ENCODE measurements around the gene ADAMTSL5. TPM values are rescaled to one million over a fixed set of nuclear protein-coding genes. Genes with fewer than 3 reads are reported as not detected.
"Not testable (repeated sequence)": the region's sequence is repeated elsewhere in the genome, so short reads cannot be mapped to it uniquely, and the experiment has no call there.

ADAMTSL5 gene
- total RNA-seq, 5 donors from 2014 or later (not counting 1 experiment from before 2014, with no cell fraction given) = 5.7 to 7.9 (median 6.9) TPM

DNA sequence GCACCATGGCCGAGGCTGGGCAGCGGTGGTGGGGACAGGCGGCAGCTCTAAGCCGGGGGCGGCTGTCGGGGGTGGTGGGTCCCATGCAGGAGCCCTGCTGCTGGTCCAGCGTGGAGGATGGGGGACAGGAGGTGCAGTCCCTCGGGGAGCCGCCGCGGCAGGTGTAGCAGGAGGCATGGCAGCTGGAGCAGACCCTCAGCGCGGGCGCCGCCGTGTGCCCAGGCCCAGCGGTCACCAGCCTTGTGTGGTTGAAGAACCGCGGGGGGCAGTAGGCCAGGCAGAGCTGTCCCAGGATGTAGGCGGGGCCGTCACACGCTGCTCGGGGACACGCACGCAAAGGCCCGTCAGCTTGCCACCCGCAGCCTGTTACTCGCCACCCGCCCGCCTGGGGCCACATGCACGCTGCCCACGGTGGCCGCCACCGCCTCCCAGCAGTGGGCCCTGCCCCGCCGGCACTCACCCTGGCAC is 30.9 kb downstream of the ADAMTSL5 start:
- no peak for ATAC-seq (replicated peaks in 1 of 4)
- no peak overlapping the region for H3K27ac ChIP-seq (ENCODE audit: low read length)
- H3K4me3 ChIP-seq (ENCODE audit: control insufficient read depth in 1 of 2, extremely low read depth in 1 of 2, low read length in 1 of 2) = no peak overlapping the region
- CTCF ChIA-PET = no interaction called here
- Mint-ChIP-seq H3K4me1 (peaks cover 10 to 20% (median 16%) of the 10 kb centered on the region in 3 donors), H3K27me3 (no peaks in the 10 kb centered on the region), H3K4me3 (no peak overlapping the region), H3K27ac (no peak overlapping the region), H3K36me3 (no peaks in the 10 kb centered on the region), H3K9me3 (no peaks in the 10 kb centered on the region)
- no peak for DNase-seq
- no peaks in the 10 kb centered on the region for H3K9me3 ChIP-seq
- H3K4me1 ChIP-seq (ENCODE audit: control insufficient read depth in 1 of 2, extremely low read depth in 1 of 2, insufficient read depth in 2 of 2, low read length in 2 of 2) = peaks cover 4 to 23% of the 10 kb centered on the region in 2 experiments
- POLR2A ChIA-PET = no interaction called here
- H3K36me3 ChIP-seq (ENCODE audit: control insufficient read depth in 2 of 2, extremely low read depth in 1 of 2, insufficient read depth in 1 of 2, low read length in 1 of 2) = no peaks in the 10 kb centered on the region
- WGBS (ENCODE audit: insufficient coverage) = 92% methylated on average over 34 of the region's 36 CpGs
- H3K27me3 ChIP-seq (replicated peaks in 1 of 2; ENCODE audit: control insufficient read depth in 2 of 2, extremely low read depth in 1 of 2, insufficient read depth in 2 of 2, low read length in 1 of 2) = no peaks in the 10 kb centered on the region

DNA sequence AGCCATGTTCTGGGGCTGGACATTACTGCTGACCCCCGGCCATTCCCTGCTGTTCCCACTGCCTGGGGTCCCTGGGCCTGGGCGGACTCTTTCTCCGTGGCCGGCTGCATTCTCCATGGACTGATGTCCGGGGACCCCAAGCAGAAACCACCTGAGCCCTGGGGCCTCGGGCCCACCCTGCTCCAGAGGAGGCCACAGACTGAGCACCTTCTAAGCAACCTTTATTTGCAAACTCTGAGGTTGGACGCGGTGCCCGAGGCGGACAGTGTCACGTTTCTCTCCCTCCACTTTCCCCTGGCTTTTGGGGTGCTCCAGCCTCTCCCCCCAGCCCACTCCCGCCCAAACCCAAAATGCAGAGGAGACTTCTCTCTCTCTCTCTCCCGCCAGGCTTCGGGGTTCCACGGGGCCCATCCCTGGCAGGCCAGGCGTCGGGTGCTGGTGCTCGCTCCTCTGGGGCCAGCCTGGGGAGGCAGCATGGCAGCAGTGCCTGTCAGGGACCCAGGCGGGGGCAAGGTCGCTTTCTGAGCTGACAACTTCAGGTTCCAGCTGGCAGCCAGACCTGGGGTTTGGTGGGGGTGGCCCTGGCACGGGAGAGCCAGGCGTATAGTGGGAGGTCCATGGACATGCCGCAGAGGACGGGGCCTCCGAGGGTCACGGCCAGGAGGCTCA is 31.5 kb downstream of the ADAMTSL5 start:
- Mint-ChIP-seq H3K4me1 (peaks cover 11 to 20% (median 19%) of the 10 kb centered on the region in 3 donors), H3K9me3 (no peaks in the 10 kb centered on the region), H3K27me3 (no peaks in the 10 kb centered on the region), H3K27ac (no peak overlapping the region), H3K36me3 (no peaks in the 10 kb centered on the region), H3K4me3 (no peak overlapping the region)
- 89% methylated on average over 26 of the region's 26 CpGs for WGBS (ENCODE audit: insufficient coverage)
- Histone ChIP-seq H3K4me1 (ENCODE audit: control insufficient read depth in 1 of 2, extremely low read depth in 1 of 2, insufficient read depth in 2 of 2, low read length in 2 of 2) (peaks cover 4 to 26% of the 10 kb centered on the region in 2 experiments), H3K27me3 (replicated peaks in 1 of 2; ENCODE audit: control insufficient read depth in 2 of 2, extremely low read depth in 1 of 2, insufficient read depth in 2 of 2, low read length in 1 of 2) (no peaks in the 10 kb centered on the region), H3K36me3 (ENCODE audit: control insufficient read depth in 2 of 2, extremely low read depth in 1 of 2, insufficient read depth in 1 of 2, low read length in 1 of 2) (peaks cover 0 to 4% of the 10 kb centered on the region in 2 donors), H3K9me3 (no peaks in the 10 kb centered on the region), H3K27ac (ENCODE audit: low read length) (no peak overlapping the region), H3K4me3 (ENCODE audit: control insufficient read depth in 1 of 2, extremely low read depth in 1 of 2, low read length in 1 of 2) (no peak overlapping the region)
- POLR2A ChIA-PET = no interaction called here
- DNase-seq (no peak), ATAC-seq (replicated peaks in 1 of 4) (no peak)
- CTCF ChIA-PET = no interaction called here

- H3K36me3 ChIP-seq (ENCODE audit: control insufficient read depth in 2 of 2, extremely low read depth in 1 of 2, insufficient read depth in 1 of 2, low read length in 1 of 2) = peaks cover 8 to 9% of the 10 kb centered on the region in 2 donors
- ATAC-seq (replicated peaks in 1 of 4) (peak; percentile 94 to 99 (median 96)), DNase-seq (peak; percentile 78 to 93 (median 88))
- peak within 1 kb of the TSS; percentile 72 to 89 for H3K4me3 ChIP-seq (ENCODE audit: control insufficient read depth in 1 of 2, extremely low read depth in 1 of 2, low read length in 1 of 2)
- Mint-ChIP-seq H3K9me3 (no peaks in the 10 kb centered on the region), H3K4me3 (peak within 1 kb of the TSS; percentile 94 to 99 (median 98)), H3K27ac (peak within 1 kb of the TSS; percentile 96 to 98), H3K36me3 (no peaks in the 10 kb centered on the region), H3K4me1 (peaks cover 16 to 20% (median 20%) of the 10 kb centered on the region in 3 donors), H3K27me3 (no peaks in the 10 kb centered on the region)
- peaks cover 4 to 32% of the 10 kb centered on the region in 2 experiments for H3K4me1 ChIP-seq (ENCODE audit: control insufficient read depth in 1 of 2, extremely low read depth in 1 of 2, insufficient read depth in 2 of 2, low read length in 2 of 2)
- no peaks in the 10 kb centered on the region for H3K9me3 ChIP-seq
- H3K27ac ChIP-seq (ENCODE audit: low read length) = peak within 1 kb of the TSS; percentile 70
- CTCF ChIA-PET = interaction anchor here in 1 of 2 donors (0.6 kb wide), 1 partner anchor 175 kb away, joined by 4 read pairs; no protein-coding TSS in a partner anchor
- H3K27me3 ChIP-seq (replicated peaks in 1 of 2; ENCODE audit: control insufficient read depth in 2 of 2, extremely low read depth in 1 of 2, insufficient read depth in 2 of 2, low read length in 1 of 2) = no peaks in the 10 kb centered on the region
- under 1% methylated on average over 64 of the region's 71 CpGs for WGBS (ENCODE audit: insufficient coverage)
- POLR2A ChIA-PET = interaction anchor here in 1 of 2 donors (0.6 kb wide), 1 partner anchor 845 kb away, joined by 5 read pairs; no protein-coding TSS in a partner anchor
Observed at GRCh38 chr19:1478934-1479707, 33.7 kb downstream of the ADAMTSL5 start, which contains the start of gene C19orf25. Gene C19orf25, minus strand, starts transcription at chr19:1479215. Its CDS starts 312 bp downstream, at chr19:1478903.

GRCh38 chr19:1477056-1477455 is 35.8 kb downstream of the ADAMTSL5 start:
- H3K9me3 Mint-ChIP-seq; H3K4me3 ChIP-seq (ENCODE audit: control insufficient read depth in 1 of 2, extremely low read depth in 1 of 2, low read length in 1 of 2); H3K9me3 ChIP-seq; H3K27me3 Mint-ChIP-seq; H3K36me3 Mint-ChIP-seq; ATAC-seq (replicated peaks in 1 of 4); H3K27ac ChIP-seq (ENCODE audit: low read length); H3K27ac Mint-ChIP-seq; DNase-seq; POLR2A ChIA-PET: not testable (repeated sequence)
- Histone ChIP-seq H3K36me3 (ENCODE audit: control insufficient read depth in 2 of 2, extremely low read depth in 1 of 2, insufficient read depth in 1 of 2, low read length in 1 of 2) (peaks cover 8 to 12% of the 10 kb centered on the region in 2 donors), H3K4me1 (ENCODE audit: control insufficient read depth in 1 of 2, extremely low read depth in 1 of 2, insufficient read depth in 2 of 2, low read length in 2 of 2) (peaks cover 4 to 44% of the 10 kb centered on the region in 2 experiments), H3K27me3 (replicated peaks in 1 of 2; ENCODE audit: control insufficient read depth in 2 of 2, extremely low read depth in 1 of 2, insufficient read depth in 2 of 2, low read length in 1 of 2) (peaks cover 0 to 18% of the 10 kb centered on the region in 2 experiments)
- WGBS (ENCODE audit: insufficient coverage) = 90% methylated on average over 4 of the region's 9 CpGs
- CTCF ChIA-PET = interaction anchor here in 1 of 2 donors (0.6 kb wide), 1 partner anchor 35 kb away, joined by 3 read pairs; no protein-coding TSS in a partner anchor
- peaks cover 19 to 29% (median 26%) of the 10 kb centered on the region in 3 donors for H3K4me1 Mint-ChIP-seq
- H3K4me3 Mint-ChIP-seq = peak overlapping the region; percentile 48 to 94 (median 64)

DNA sequence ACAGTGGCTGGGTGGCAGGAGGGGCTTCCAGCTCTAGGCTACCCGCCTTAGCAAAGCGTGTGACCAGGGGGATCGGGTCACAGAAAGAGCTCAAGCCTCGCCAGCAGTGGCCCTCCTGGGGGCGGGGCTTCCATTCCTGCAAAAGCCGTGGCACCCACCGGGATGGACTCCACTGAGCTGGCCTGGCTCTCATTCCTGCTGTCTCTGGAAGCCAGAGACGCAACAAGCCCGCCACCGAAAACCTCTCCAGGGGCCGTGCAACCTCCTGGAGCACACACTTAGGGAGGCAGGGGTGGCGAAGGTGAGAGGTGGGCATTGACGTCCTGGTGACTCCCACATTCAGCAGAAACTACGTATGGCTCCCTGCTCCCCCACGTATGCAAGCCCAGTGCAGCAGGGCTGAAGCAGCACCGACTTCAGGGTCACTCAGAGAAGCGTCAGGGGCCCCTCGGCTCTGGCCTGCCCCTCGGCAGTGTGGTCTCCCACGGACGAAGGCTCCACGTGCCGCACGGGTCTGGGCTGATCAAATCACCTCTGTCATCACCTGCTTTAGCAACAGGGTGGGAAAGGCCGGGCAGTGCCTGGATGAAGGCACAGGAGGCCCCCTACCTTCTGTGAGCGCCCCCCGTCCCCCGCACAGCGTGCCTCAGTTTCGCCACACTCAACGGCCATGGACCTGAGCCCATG is 36.9 kb downstream of the ADAMTSL5 start:
- DNase-seq (no peak), ATAC-seq (replicated peaks in 1 of 4) (no peak)
- CTCF ChIA-PET = interaction anchor here in 1 of 2 donors (0.6 kb wide), 1 partner anchor 120 kb away, joined by 4 read pairs; no protein-coding TSS in a partner anchor
- 96% methylated on average over 27 of the region's 31 CpGs for WGBS (ENCODE audit: insufficient coverage)
- no peak overlapping the region for H3K27ac ChIP-seq (ENCODE audit: low read length)
- H3K27me3 ChIP-seq (replicated peaks in 1 of 2; ENCODE audit: control insufficient read depth in 2 of 2, extremely low read depth in 1 of 2, insufficient read depth in 2 of 2, low read length in 1 of 2) = peaks cover 0 to 29% of the 10 kb centered on the region in 2 experiments
- H3K9me3 Mint-ChIP-seq = no peaks in the 10 kb centered on the region
- no peak overlapping the region for H3K4me3 ChIP-seq (ENCODE audit: control insufficient read depth in 1 of 2, extremely low read depth in 1 of 2, low read length in 1 of 2)
- H3K4me3 Mint-ChIP-seq = no peak overlapping the region
- H3K36me3 Mint-ChIP-seq = no peaks in the 10 kb centered on the region
- POLR2A ChIA-PET = no interaction called here
- H3K36me3 ChIP-seq (ENCODE audit: control insufficient read depth in 2 of 2, extremely low read depth in 1 of 2, insufficient read depth in 1 of 2, low read length in 1 of 2) = peaks cover 8 to 12% of the 10 kb centered on the region in 2 donors
- H3K27ac Mint-ChIP-seq = no peak overlapping the region
- peaks cover 0 to 4% of the 10 kb centered on the region in 2 donors for H3K27me3 Mint-ChIP-seq
- H3K4me1 Mint-ChIP-seq = peaks cover 22 to 33% (median 32%) of the 10 kb centered on the region in 3 donors
- no peaks in the 10 kb centered on the region for H3K9me3 ChIP-seq
- peaks cover 7 to 56% of the 10 kb centered on the region in 2 experiments for H3K4me1 ChIP-seq (ENCODE audit: control insufficient read depth in 1 of 2, extremely low read depth in 1 of 2, insufficient read depth in 2 of 2, low read length in 2 of 2)
